Prostate gland (tissue), 2 donors: ENCODE data around the gene PDE2A. TPM values are rescaled to one million over a fixed set of nuclear protein-coding genes. Genes with fewer than 3 reads are reported as not detected.
A peak's percentile ranks its signal among the peaks of the same experiment; 100 is the strongest.
"Not testable (repeated sequence)": the region's sequence is repeated elsewhere in the genome, so short reads cannot be mapped to it uniquely, and the experiment has no call there.

Source experiments
- DNase-seq: peaks from one replicate; pipeline ENCODE4 v3.0.0-alpha.2; 2019; ENCODE audit warnings: low spot score
- H3K27ac ChIP-seq, 2 donors: fragments of 200-600 bp; sonication (generic); 2 replicates each; pipeline ENCODE4 v1.5.1; 2017 to 2019
- H3K27me3 ChIP-seq: fragments of 200-600 bp; sonication (generic); replicated peaks from 2 replicates; pipeline ENCODE4 v1.5.1; 2019; ENCODE audit not compliant: insufficient read depth
- H3K36me3 ChIP-seq, 2 donors: fragments of 200-600 bp; sonication (generic); 1 replicate in 1 of 2; 2 replicates in 1 of 2; pipeline versions ENCODE4 v1.5.1 to v1.8.1; 2017 to 2019
- H3K4me1 ChIP-seq: fragments of 200-600 bp; sonication (generic); replicated peaks from 2 replicates; pipeline ENCODE4 v1.5.1; 2019
- H3K4me3 ChIP-seq, 2 donors: fragments of 200-600 bp; sonication (generic); 2 replicates each; pipeline ENCODE4 v1.5.1; 2017 to 2019
- H3K9me3 ChIP-seq: fragments of 200-600 bp; sonication (generic); 2 replicates; pipeline ENCODE4 v1.5.1; 2017
- CTCF ChIP-seq, 4 experiments: fragments of 200-600 bp in 2 of 4; fragments of 450-650 bp in 2 of 4; sonication (generic) in 2 of 4; IDR thresholded peaks; 1 replicate in 3 of 4; 2 replicates in 1 of 4; pipeline ENCODE4 v1.5.1; 2016 to 2019; ENCODE audit warnings: antibody characterized with exemption in 4 of 4, mild to moderate bottlenecking in 2 of 4, moderate library complexity in 2 of 4
- POLR2A ChIP-seq: fragments of 450-650 bp; IDR thresholded peaks from one replicate; pipeline ENCODE4 v1.6.1; 2016; ENCODE audit warnings: antibody characterized with exemption, mild to moderate bottlenecking
- POLR2AphosphoS5 ChIP-seq: sonication (generic); formaldehyde crosslinking; IDR thresholded peaks from one replicate; pipeline ENCODE4 v1.6.1; 2017; ENCODE audit warnings: antibody characterized with exemption
- WGBS: methylation state at CpG from one replicate; pipeline ENCODE4 v1.1.5; 2018; 5-methylcytosine and 5-hydroxymethylcytosine counted together
- intact Hi-C: fragments of 100-400 bp; cut with DNase I; formaldehyde crosslinking; loops from one replicate; pipeline ENCODE4 v1.14.2; 2022
- total RNA-seq, 2 donors: library from RNA; depleted of rRNA; stranded (reverse); fragments of >200 nt; gene quantifications; one replicate each; pipeline ENCODE4 v1.1.0, GENCODE V29; 2016

Gene PDE2A
- total RNA-seq, 2 donors from 2014 or later, result 24.2 to 47.7 TPM

- peak in 3 of 4 experiments; percentile 35 to 56 (median 53) for TF ChIP-seq CTCF (IDR thresholded peaks at IDR 0.05)
- no peak for TF ChIP-seq POLR2A
- TF ChIP-seq POLR2AphosphoS5, result no peak
- WGBS, result 27% methylated on average over 10 of the region's 10 CpGs
- H3K4me1 ChIP-seq, result no peaks in the 10 kb centered on the region
- DNase-seq, result no peak
- H3K9me3 ChIP-seq, result no peaks in the 10 kb centered on the region
- H3K4me3 ChIP-seq, result no peak overlapping the region
- H3K36me3 ChIP-seq, result no peaks in the 10 kb centered on the region
- no peak overlapping the region for H3K27ac ChIP-seq
- intact Hi-C loops, result loop anchor here (5.0 kb wide), 1 partner anchor 101 kb away; no protein-coding TSS in a partner anchor
- peaks cover 3% of the 10 kb centered on the region for H3K27me3 ChIP-seq
Observed at GRCh38 chr11:72573072-72573854, 101.0 kb downstream of the PDE2A start.

- not testable (repeated sequence) for DNase-seq, H3K27ac ChIP-seq, H3K27me3 ChIP-seq, H3K9me3 ChIP-seq, H3K4me1 ChIP-seq, H3K36me3 ChIP-seq, H3K4me3 ChIP-seq
- intact Hi-C loops, result loop anchor here (5.0 kb wide), 1 partner anchor 100 kb away; no protein-coding TSS in a partner anchor
- 36% methylated on average over 4 of the region's 4 CpGs for WGBS
Observed at GRCh38 chr11:72572540-72572939, 101.7 kb downstream of the PDE2A start.

GRCh38 chr11:72570893-72571661 is 103.1 kb downstream of the PDE2A start:
- H3K9me3 ChIP-seq, result no peaks in the 10 kb centered on the region
- 76% methylated on average over 9 of the region's 10 CpGs for WGBS
- intact Hi-C loops, result loop anchor here (5.0 kb wide), 1 partner anchor 99 kb away; no protein-coding TSS in a partner anchor

GRCh38 chr11:72569966-72570892 is 104.0 kb downstream of the PDE2A start:
- no peaks in the 10 kb centered on the region for H3K9me3 ChIP-seq
- H3K4me1 ChIP-seq, result no peaks in the 10 kb centered on the region
- 40% methylated on average over 4 of the region's 4 CpGs for WGBS
- no peaks in the 10 kb centered on the region for H3K36me3 ChIP-seq
- peaks cover 3% of the 10 kb centered on the region for H3K27me3 ChIP-seq
- H3K4me3 ChIP-seq, result no peak overlapping the region
- TF ChIP-seq CTCF (IDR thresholded peaks at IDR 0.05) (no peak), POLR2AphosphoS5 (no peak), POLR2A (no peak)
- intact Hi-C loops, result loop anchor here (5.0 kb wide), 1 partner anchor 98 kb away; no protein-coding TSS in a partner anchor
- no peak for DNase-seq
- H3K27ac ChIP-seq, result no peak overlapping the region

More at GRCh38 chr11:72570893-72571661, 103.1 kb downstream of the PDE2A start:
- no peak overlapping the region for H3K27ac ChIP-seq
- TF ChIP-seq CTCF (IDR thresholded peaks at IDR 0.05), result no peak
- TF ChIP-seq POLR2AphosphoS5, result no peak
- no peak for TF ChIP-seq POLR2A
- no peak overlapping the region for H3K4me3 ChIP-seq
- no peaks in the 10 kb centered on the region for H3K36me3 ChIP-seq
- H3K4me1 ChIP-seq, result no peaks in the 10 kb centered on the region
- H3K27me3 ChIP-seq, result peaks cover 3% of the 10 kb centered on the region
- DNase-seq, result no peak

- Histone ChIP-seq H3K4me1 (no peaks in the 10 kb centered on the region), H3K4me3 (no peak overlapping the region), H3K36me3 (no peaks in the 10 kb centered on the region), H3K9me3 (no peaks in the 10 kb centered on the region), H3K27ac (no peak overlapping the region), H3K27me3 (peaks cover 3% of the 10 kb centered on the region)
- no peak for DNase-seq
- no peak for TF ChIP-seq CTCF (IDR thresholded peaks at IDR 0.05)
- intact Hi-C loops, result no loop called here
- WGBS, result 91% methylated on average over 6 of the region's 6 CpGs
Observed at GRCh38 chr11:72568861-72569260, 105.4 kb downstream of the PDE2A start.
